Progenitor cell of endocrine pancreas (in vitro differentiated cells): ENCODE measurements around the gene FOXP1. TPM values are rescaled to one million over a fixed set of nuclear protein-coding genes. Genes with fewer than 3 reads are reported as not detected.

ENCODE experiments used
- DNase-seq: peaks from one replicate; pipeline ENCODE4 v3.0.0; 2021; ENCODE audit warnings: low spot score; ENCODE audit not compliant: unreplicated experiment
- H3K27ac Mint-ChIP-seq: 2 replicates; pipeline ENCODE4 v1.8.0; 2021; ENCODE audit warnings: mild to moderate bottlenecking, moderate library complexity, mixed read lengths
- H3K27me3 Mint-ChIP-seq: 2 replicates; pipeline ENCODE4 v1.8.0; 2021; ENCODE audit warnings: mixed read lengths
- H3K36me3 Mint-ChIP-seq: 2 replicates; pipeline ENCODE4 v1.8.0; 2022; ENCODE audit warnings: mixed read lengths; ENCODE audit not compliant: insufficient read depth
- H3K4me1 Mint-ChIP-seq: 2 replicates; pipeline ENCODE4 v1.8.0; 2021; ENCODE audit warnings: low read depth, mixed read lengths
- H3K4me3 Mint-ChIP-seq: 2 replicates; pipeline ENCODE4 v1.8.0; 2021; ENCODE audit warnings: low read depth, mild to moderate bottlenecking, moderate library complexity, mixed read lengths
- H3K9me3 Mint-ChIP-seq: 2 replicates; pipeline ENCODE4 v1.8.0; 2021; ENCODE audit warnings: low read depth, mixed read lengths
- total RNA-seq: library from RNA; stranded (reverse); gene quantifications from 2 replicates; pipeline ENCODE4 v1.2.1, GENCODE V29; 2021
- TF ChIP-seq, protein P1 (sequence below): fragments of 200-600 bp; sonication (generic); IDR thresholded peaks from one replicate; pipeline ENCODE4 v1.5.0; 2021; ENCODE audit warnings: antibody characterized with exemption, mild to moderate bottlenecking; ENCODE audit not compliant: unreplicated experiment

The FOXP1 gene
- total RNA-seq, 1 donor from 2014 or later = 242 TPM

DNA sequence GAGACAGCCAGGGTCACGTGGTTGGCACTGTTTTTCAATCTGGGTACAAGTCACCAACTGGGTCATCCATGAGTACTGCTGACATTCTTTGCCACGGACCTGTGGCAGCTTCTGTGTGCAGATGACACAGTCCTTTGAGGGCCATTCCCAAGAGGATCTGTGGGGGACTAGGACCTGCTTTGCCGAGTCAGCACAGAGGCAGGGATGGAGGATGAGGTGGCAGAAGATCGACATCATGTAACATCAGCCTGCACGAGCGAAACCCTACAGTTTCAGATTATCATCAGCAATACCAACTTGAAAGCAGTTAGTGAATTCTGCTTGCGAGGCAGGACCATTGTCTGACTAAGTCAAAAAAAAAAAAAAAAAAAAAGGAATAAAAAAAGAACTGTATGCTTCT is 227.7 kb downstream of the FOXP1 start:
- TF ChIP-seq, protein P1, sequence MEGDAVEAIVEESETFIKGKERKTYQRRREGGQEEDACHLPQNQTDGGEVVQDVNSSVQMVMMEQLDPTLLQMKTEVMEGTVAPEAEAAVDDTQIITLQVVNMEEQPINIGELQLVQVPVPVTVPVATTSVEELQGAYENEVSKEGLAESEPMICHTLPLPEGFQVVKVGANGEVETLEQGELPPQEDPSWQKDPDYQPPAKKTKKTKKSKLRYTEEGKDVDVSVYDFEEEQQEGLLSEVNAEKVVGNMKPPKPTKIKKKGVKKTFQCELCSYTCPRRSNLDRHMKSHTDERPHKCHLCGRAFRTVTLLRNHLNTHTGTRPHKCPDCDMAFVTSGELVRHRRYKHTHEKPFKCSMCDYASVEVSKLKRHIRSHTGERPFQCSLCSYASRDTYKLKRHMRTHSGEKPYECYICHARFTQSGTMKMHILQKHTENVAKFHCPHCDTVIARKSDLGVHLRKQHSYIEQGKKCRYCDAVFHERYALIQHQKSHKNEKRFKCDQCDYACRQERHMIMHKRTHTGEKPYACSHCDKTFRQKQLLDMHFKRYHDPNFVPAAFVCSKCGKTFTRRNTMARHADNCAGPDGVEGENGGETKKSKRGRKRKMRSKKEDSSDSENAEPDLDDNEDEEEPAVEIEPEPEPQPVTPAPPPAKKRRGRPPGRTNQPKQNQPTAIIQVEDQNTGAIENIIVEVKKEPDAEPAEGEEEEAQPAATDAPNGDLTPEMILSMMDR = no peak
- Mint-ChIP-seq H3K4me1 (peaks cover 10% of the 10 kb centered on the region), H3K27me3 (no peaks in the 10 kb centered on the region), H3K27ac (no peak overlapping the region), H3K36me3 (peaks cover 3% of the 10 kb centered on the region), H3K4me3 (no peak overlapping the region), H3K9me3 (no peaks in the 10 kb centered on the region)
- DNase-seq = no peak

DNA sequence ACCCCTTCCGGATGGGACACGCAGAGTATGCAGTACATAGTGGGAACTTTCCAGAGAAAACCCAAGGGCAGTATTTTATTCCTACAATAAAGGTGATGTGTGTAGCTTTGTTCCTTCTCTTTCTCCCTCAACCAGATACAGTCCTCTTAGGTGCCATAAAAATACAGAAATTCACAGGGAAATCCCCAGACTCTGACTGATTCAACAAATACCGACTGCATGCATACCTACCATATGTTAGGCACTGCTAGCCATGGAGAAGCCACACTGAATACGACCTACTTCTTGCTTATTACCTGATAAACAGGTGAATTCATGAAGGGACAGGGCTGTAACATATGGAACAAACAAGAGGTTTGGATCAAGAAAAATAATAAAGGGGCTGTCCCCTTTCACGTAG is 228.5 kb downstream of the FOXP1 start:
- Mint-ChIP-seq H3K4me3 (no peak overlapping the region), H3K27ac (no peak overlapping the region), H3K9me3 (no peaks in the 10 kb centered on the region), H3K36me3 (peaks cover 3% of the 10 kb centered on the region), H3K4me1 (peaks cover 3% of the 10 kb centered on the region), H3K27me3 (no peaks in the 10 kb centered on the region)
- DNase-seq = no peak
- TF ChIP-seq, protein P1 = no peak

DNA sequence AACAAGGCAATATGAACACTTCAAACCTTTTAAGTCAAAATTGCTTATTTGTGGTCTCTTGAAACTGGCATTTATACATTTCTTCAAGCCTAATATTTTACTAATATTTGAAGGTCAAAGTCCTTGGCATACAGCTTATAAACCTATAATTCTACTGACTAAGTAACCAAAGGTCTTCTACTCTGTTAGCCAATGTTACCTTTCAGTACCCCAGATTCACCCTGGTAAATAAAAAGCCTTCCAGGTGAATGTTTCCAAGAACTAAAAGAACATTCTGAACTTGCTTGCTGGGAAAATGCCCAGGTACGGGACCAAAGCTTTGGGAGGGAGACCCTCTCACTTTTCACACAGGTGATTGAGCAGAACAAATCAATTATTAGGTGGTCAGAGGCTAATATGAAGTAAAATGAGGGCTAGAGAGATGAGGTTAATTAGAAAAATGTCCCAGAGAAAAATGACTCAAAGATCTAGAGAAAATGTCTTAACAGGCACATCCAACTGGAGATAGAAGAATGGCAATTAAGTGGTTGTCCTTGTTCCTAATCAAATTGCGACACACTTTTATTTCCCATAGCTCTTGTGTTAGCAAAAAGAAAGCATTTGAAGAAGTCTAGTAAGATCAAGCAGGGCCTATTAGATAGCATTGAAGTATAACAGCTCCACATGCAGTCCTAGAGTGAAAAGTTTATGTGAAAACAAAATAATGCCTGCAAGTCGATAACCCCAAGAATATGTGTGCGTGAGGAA is 232.0 kb downstream of the FOXP1 start:
- H3K9me3 Mint-ChIP-seq = no peaks in the 10 kb centered on the region
- DNase-seq = no peak
- no peaks in the 10 kb centered on the region for H3K27me3 Mint-ChIP-seq
- no peak overlapping the region for H3K4me3 Mint-ChIP-seq
- no peaks in the 10 kb centered on the region for H3K36me3 Mint-ChIP-seq
- H3K4me1 Mint-ChIP-seq = peaks cover 13% of the 10 kb centered on the region
- TF ChIP-seq, protein P1 = no peak
- H3K27ac Mint-ChIP-seq = no peak overlapping the region

DNA sequence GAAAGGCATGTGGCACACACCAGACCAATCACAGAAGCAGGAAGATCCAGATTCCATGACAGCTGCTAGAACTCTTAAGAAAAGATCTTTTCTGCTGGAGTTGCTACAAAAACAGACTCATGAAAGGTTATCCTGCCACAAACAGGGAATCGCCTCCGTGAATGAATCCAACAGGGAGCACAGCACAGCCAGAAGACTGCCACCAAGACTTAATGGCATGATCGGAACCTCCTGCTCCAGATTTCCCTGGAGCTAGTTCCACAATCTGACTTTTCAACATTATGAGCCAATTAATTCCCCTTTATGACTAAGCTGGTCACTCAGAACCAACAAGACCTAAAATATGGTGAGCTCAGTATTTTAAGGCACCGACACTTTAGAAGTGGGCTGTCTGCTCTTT is 232.5 kb downstream of the FOXP1 start:
- Mint-ChIP-seq H3K9me3 (no peaks in the 10 kb centered on the region), H3K4me1 (peaks cover 16% of the 10 kb centered on the region), H3K36me3 (no peaks in the 10 kb centered on the region), H3K27me3 (no peaks in the 10 kb centered on the region), H3K4me3 (no peak overlapping the region), H3K27ac (no peak overlapping the region)
- DNase-seq = no peak
- TF ChIP-seq, protein P1 = no peak

DNA sequence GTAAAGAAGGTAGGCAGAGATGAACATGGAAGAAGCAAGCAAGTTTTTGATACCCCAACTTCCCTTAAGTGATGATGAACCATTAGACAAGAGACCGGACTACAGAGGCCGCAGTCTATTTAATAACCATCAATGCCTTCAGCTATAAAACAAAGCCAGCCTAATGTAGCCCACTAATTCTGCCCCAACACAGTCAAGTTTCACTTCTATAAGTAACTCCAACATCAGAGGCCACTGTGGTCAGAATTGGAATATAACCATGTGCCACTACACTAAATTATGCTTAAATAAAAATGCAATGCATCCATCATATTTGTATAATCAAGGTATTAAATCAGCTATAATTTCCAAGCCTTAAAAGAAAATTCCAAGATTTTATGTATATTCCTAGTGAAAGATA is 234.7 kb downstream of the FOXP1 start:
- H3K27ac Mint-ChIP-seq = no peak overlapping the region
- no peak overlapping the region for H3K4me3 Mint-ChIP-seq
- no peaks in the 10 kb centered on the region for H3K36me3 Mint-ChIP-seq
- H3K27me3 Mint-ChIP-seq = no peaks in the 10 kb centered on the region
- TF ChIP-seq, protein P1 = no peak
- no peaks in the 10 kb centered on the region for H3K9me3 Mint-ChIP-seq
- DNase-seq = no peak
- H3K4me1 Mint-ChIP-seq = peaks cover 25% of the 10 kb centered on the region
